SU-DHL-6 (cell line): ENCODE data around the gene KRT79.

Source experiments
- H2AFZ ChIP-seq: fragments of 200-600 bp; sonication (generic); 2 replicates; pipeline ENCODE4 v1.6.1; 2014; ENCODE audit warnings: low read depth, mild to moderate bottlenecking, moderate library complexity, mixed read lengths, antibody characterized with exemption, low read length; ENCODE audit not compliant: severe bottlenecking
- H3F3A ChIP-seq: fragments of 200-600 bp; shearing (Covaris generic); 2 replicates; pipeline ENCODE4 v1.6.0; 2016; ENCODE audit warnings: antibody characterized with exemption, mild to moderate bottlenecking; ENCODE audit not compliant: insufficient read depth
- H3K27ac ChIP-seq: fragments of 200-600 bp; sonication (generic); 2 replicates; pipeline ENCODE4 v1.5.1; 2016; ENCODE audit warnings: low read depth, mild to moderate bottlenecking, low read length, moderate library complexity, mixed read lengths
- H3K27me3 ChIP-seq: fragments of 200-600 bp; sonication (generic), shearing (Covaris generic); 2 replicates; pipeline ENCODE4 v1.6.0; 2014; ENCODE audit warnings: mild to moderate bottlenecking, low read length
- H3K36me3 ChIP-seq: fragments of 200-600 bp; sonication (generic); 2 replicates; pipeline ENCODE4 v1.6.1; 2014; ENCODE audit warnings: mild to moderate bottlenecking, low read length, mixed read lengths
- H3K4me2 ChIP-seq: fragments of 300-600, 200-600 bp; shearing (Covaris generic), sonication (generic); 2 replicates; pipeline ENCODE4 v1.6.0; 2014; ENCODE audit warnings: low read length, low read depth, mild to moderate bottlenecking; ENCODE audit not compliant: poor library complexity, severe bottlenecking
- H3K4me3 ChIP-seq: fragments of 200-600 bp; sonication (generic); 2 replicates; pipeline ENCODE4 v1.5.1; 2014; ENCODE audit warnings: antibody characterized with exemption, low read length, mild to moderate bottlenecking, mixed read lengths; ENCODE audit not compliant: insufficient read depth, poor library complexity, severe bottlenecking
- H3K79me2 ChIP-seq: fragments of 200-600 bp; sonication (generic); 2 replicates; pipeline ENCODE4 v1.6.1; 2014; ENCODE audit warnings: mild to moderate bottlenecking, low read length, moderate library complexity; ENCODE audit not compliant: insufficient read depth
- H3K9ac ChIP-seq: fragments of 200-600 bp; sonication (generic); 2 replicates; pipeline ENCODE4 v1.7.0; 2014; ENCODE audit warnings: mild to moderate bottlenecking, low read length
- H3K9me2 ChIP-seq: fragments of 200-600 bp; sonication (generic); replicated peaks from 2 replicates; pipeline ENCODE4 v1.6.1; 2014; ENCODE audit warnings: low read length; ENCODE audit not compliant: insufficient read depth
- H3K9me3 ChIP-seq: fragments of 200-600 bp; sonication (generic); 2 replicates; pipeline ENCODE4 v1.6.1; 2014; ENCODE audit warnings: low read length, mixed read lengths; ENCODE audit not compliant: insufficient read depth
- H4K20me1 ChIP-seq: fragments of 200-600 bp; sonication (generic); 2 replicates; pipeline ENCODE4 v1.6.1; 2014; ENCODE audit warnings: low read depth, mild to moderate bottlenecking, antibody characterized with exemption, low read length, moderate library complexity, mixed read lengths
- CTCF ChIP-seq: fragments of 200-600 bp; sonication (generic); IDR thresholded peaks from one replicate; pipeline ENCODE4 v1.5.1; 2017; ENCODE audit warnings: antibody characterized with exemption, mild to moderate bottlenecking, low read length, moderate library complexity; ENCODE audit not compliant: insufficient read depth, poor library complexity, severe bottlenecking
- EZH2phosphoT487 ChIP-seq: fragments of 200-600 bp; sonication (generic), shearing (Covaris generic); conservative IDR thresholded peaks from 2 replicates; pipeline ENCODE4 v1.6.1; 2018; ENCODE audit warnings: mild to moderate bottlenecking, antibody characterized with exemption, low read length, moderate library complexity, mixed read lengths

KRT79 gene

GRCh38 chr12:52771505-52771904 is 62.6 kb downstream of the KRT79 start:
- Histone ChIP-seq H2AFZ (no peak overlapping the region), H3K27ac (no peak overlapping the region), H3K4me3 (no peak overlapping the region), H3K27me3 (no peaks in the 10 kb centered on the region), H3K9ac (no peak overlapping the region), H3K4me2 (no peak overlapping the region), H3K36me3 (no peaks in the 10 kb centered on the region), H3F3A (no peaks in the 10 kb centered on the region), H4K20me1 (no peaks in the 10 kb centered on the region), H3K79me2 (no peaks in the 10 kb centered on the region), H3K9me2 (no peaks in the 10 kb centered on the region), H3K9me3 (no peaks in the 10 kb centered on the region)
- TF ChIP-seq EZH2phosphoT487 (no peak), CTCF (no peak)
